Posterior cingulate gyrus (tissue), 11 donors: Measurements from ENCODE around the gene UQCR11.

ENCODE experiments used
- DNase-seq, 10 donors: peaks; one replicate each; pipeline versions ENCODE4 v3.0.0 to v3.0.0-alpha.2; 2020 to 2021; ENCODE audit warnings: mixed read lengths in 3 of 10
- intact Hi-C: fragments of 100-400 bp; cut with DNase I; formaldehyde crosslinking; loops from one replicate; pipeline ENCODE4 v1.15.1; 2023

UQCR11 gene

DNA sequence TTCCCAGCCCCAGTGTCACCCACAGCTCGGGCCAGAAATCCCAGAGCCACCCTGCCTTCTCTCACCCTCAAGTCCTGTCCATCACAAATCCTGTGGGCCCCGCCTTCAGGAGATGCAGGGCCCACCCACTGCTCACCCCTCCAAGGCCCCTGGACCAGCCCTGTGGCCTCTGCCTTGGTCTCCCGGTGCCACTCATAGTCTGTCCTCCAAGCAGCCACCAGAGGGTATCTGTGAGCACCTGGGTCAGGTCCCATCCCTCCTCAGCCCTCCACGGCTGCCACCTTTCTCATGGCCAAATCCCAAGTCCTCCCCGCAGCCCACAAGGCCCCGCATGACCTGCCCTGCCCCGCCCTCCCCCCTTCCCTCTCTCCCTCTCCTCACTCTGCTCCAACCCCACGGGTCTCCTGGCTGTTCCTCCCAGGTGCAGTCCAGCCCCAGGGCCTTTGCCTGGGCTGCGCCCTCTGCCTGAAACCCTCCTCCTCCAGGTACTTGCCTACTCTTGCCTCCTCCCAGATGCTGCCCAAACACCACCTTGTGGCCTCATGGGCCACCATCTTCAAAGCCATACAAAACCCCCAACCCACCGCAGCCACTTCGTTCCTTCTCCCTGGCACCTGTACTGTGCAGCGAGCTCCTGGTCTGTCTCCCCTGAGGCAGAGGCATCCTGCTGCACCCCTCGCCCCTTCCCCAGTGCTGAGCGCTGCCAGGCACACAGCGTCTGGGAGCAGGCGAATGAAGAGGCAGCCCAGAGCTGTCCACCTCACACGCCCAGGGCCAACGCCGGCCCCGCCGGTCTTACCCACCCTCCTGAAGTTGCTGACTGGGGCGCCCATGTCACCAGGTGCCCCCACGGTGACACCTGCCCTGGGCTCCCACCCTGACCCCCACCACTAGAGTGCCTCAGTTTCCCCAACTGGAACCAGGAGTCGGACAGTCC lies 13.2 kb upstream of the UQCR11 start:
- DNase-seq = peak in 1 of 10 donors; percentile 16
- intact Hi-C loops = no loop called here

GRCh38 chr19:1616875-1617274 lies 11.6 kb upstream of the UQCR11 start:
- intact Hi-C loops = no loop called here
- no peak for DNase-seq

DNA sequence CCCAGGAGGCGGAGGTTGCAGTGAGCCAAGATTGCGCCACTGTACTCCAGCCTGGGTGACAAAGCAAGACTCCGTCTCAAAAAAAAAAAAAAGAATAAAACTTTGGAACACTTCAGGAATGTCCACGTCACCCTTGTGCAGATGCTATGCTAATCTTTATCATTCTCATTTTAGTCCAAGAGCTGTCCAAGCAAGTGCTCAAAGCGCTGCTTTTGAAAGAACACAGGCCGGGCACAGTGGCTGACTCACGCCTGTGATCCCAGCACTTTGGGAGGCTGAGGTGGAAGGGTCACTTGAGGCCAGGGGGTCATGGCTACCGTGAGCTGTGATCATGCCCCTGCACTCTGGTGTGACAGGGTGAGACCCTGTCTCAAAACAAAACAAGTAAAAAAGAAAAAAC lies 11.1 kb upstream of the UQCR11 start:
- DNase-seq = no peak
- intact Hi-C loops = no loop called here

DNA sequence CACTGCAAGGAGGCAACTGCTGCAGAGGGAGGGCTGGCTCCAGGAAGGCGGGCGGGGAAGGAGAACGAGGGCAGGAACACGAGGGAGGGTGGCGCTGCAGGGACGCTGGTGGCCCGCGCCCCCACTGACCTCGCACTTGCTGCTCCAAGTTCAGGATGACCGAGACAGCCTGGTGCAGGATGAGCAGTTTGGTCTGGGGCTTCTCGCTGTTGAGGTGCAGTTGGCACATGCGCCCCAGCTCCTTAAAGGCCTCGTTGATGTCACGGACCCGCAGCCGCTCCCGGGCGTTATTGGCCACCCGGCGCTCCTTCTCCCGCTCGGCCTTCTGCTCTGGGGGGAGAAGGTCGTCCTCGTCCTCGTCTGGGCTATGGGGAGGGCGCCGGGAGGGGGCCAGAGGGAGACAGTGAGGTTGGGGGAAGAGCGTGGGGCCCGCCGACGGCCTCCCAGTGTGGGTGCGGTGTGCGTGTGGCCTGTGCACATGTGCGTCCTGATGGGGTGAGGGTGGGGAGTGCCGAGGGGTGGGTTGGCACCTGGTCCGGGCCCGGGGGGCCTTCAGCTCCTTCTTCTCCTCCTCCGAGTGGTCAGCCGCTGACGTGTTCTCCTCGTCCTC lies 10.0 kb upstream of the UQCR11 start:
- DNase-seq = no peak
- intact Hi-C loops = no loop called here

DNA sequence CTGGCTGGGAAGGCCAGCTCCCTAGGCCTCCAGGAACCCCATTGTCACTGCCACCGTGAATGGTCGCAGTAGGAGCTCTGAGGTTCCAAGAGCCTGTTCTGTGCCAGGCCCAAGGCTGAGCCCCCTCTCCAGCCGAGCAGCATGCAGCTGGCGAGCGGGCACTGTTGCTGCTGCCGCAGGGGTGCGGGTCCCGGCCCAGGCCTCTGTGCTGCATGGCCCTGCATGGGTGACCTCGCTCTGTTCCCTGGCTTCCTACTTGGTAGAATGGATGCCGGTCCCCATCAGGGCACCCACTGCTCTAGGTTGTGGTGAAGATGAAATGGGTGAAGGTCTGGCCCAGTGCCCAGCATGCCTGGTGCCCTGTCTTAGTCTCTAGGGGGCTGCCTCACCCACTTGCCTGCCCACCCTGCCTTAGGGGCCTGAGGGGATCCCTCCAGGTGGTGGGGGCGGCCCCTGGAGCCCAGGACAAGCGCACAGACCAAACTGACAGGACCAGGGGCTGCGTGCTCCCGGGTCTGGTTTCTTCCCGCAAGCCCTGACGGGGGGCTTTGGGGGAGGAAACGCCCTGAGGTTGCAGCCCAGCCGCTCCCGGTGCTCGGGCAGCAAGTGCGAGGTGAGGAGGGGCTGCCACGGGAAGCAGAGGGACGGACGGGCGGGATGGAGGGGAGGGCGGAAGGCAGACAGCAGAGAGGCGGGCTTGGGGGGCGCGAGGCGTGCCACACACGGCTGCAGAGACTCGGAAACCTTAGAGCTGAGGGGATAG lies 8.7 kb upstream of the UQCR11 start:
- intact Hi-C loops = no loop called here
- DNase-seq = no peak

DNA sequence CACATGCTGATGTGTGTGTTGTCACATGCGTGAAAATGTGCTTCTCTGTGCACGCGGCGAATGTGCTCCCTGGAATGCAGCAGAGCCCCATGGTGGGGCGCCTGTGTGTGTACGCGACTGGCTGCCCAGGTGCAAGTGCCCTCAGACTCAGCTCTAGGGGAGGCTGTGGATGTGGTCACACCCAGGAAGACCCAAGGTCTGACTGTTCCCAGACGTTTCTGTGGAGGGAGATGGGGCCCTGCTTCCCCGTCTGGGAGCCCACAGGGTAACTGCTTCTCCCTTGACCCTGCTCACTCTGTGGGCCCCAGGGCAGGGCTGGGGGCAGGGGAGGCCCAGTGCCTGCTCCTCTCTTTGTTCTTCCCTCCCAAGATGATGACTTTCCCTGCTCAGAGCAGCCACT lies 7.9 kb upstream of the UQCR11 start:
- DNase-seq = no peak
- intact Hi-C loops = no loop called here

DNA sequence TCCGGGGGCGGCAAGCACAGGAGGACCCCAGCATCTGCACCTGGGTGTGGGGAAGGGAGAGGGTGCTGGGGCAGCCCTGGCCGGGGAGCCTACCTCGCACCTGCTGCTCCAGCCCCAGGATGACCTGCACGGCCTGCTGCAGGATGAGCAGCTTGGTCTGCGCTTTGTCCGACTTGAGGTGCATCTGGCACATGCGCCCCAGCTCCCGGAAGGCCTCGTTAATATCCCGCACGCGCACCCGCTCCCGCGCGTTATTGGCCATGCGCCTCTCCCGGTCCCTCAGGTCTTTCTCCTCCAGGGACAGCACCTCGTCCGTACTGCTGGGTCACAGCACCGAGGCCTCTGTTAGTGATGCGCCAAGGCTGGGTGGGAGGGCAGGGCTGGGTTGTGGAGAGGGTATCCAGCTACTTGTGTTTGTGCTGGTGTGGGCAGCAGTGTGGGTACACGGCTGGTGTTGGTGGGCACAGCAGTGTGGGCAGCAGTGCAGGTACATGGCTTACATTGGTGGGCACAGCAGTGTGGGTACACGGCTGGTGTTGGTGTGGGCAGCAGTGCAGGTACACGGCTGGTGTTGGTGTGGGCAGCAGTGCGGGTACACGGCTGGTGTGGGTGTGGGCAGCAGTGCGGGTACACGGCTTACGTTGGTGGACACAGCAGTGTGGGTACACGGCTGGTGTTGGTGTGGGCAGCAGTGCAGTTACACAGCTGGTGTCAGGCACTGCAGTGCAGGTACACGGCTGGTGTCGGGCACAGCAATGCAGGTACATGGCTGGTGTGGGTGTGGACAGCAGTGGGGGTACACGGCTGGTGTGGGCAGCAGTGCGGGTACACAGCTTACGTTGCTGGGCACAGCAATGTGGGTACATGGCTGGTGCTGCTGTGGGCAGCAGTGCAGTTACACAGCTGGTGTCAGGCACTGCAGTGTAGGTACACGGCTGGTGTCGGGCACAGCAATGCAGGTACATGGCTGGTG lies 7.1 kb upstream of the UQCR11 start:
- intact Hi-C loops = no loop called here
- DNase-seq = no peak

GRCh38 chr19:1611353-1611752 lies 6.1 kb upstream of the UQCR11 start:
- intact Hi-C loops = no loop called here
- no peak for DNase-seq

GRCh38 chr19:1610579-1610978 lies 5.3 kb upstream of the UQCR11 start:
- intact Hi-C loops = no loop called here
- no peak for DNase-seq

DNA sequence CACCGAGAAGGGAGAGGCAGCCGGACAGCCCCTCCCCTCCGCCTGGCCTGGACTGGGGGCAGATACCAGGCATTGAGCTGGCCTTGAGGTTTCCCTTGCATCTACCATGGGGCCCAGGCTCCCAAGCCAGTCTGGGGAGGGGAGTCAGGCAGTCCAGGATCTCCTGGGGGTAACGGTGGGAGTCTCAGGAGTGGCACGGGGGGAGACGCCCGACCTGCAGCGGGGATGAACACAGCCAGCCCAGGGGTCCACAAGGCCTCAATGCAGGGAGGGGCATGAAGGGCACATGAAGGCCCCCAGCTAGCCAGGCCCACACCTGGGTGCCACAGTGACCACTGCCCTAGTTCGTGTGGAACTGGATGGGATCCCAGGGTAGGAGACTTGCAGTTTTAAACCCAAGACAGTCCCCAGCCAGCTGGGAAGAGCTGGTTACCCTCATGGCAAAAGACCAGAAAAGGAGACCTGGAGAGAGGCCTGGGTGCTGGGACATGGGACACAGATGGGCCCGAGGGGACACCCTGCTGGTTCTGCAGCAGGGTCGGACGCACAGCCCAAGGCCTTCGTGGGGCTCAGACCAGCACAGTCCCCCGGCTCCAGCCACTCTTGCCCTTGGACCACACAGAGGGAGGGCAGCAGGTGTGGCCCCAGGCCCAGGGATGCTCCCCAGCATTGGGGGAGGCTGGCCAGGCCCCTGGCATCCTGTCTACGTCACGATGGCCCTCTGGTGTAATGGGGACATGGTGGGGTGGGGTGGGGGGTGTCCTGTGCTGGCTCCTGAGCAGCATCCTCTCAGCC lies 4.6 kb upstream of the UQCR11 start:
- intact Hi-C loops = loop anchor here (5.0 kb wide), 1 partner anchor 43 kb away; the partner anchor contains the start of gene MEX3D
- DNase-seq = no peak

GRCh38 chr19:1609103-1609396 lies 3.8 kb upstream of the UQCR11 start:
- no peak for DNase-seq
- intact Hi-C loops = loop anchor here (5.0 kb wide), 1 partner anchor 42 kb away; the partner anchor contains the start of gene MEX3D

DNA sequence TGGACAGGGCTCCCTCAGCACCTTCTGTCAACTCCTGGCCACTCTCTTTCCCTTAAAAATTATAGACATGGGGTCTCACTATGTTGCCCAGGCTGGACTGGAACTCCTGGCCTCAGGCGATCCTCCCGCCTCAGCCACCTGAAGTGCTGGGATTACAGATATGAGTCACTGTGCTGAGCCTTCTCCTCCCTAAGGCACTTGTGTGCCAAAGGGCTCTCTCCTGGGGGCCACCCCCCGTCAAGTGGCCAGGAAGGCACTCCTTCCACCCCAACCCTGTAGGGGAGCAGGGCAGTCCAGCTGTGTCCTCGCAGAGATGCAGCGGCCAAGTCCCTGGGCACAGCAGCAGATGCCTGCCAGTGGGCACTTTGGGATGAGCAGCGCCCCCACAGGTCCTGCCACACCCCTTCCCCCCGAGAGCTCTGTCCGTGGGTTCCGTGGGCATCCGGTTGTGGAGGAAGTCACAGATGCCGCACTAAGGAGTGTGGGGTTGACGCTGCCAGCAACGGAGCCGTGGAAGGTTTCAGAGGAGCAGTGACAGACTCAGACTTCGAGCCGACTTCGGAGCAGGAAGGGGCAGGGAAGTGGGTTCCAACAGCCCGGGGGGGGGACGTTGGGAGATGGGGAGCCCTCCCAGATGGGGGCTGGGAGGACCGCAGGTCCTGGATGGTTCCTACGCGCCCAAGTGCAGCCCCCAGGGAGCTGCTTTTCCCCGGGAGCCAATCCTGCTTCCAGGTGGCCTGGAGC lies 3.3 kb upstream of the UQCR11 start:
- DNase-seq = no peak
- intact Hi-C loops = loop anchor here (5.0 kb wide), 1 partner anchor 41 kb away; the partner anchor contains the start of gene MEX3D

GRCh38 chr19:1606138-1606651 lies 933 bp upstream of the UQCR11 start:
- DNase-seq = no peak
- intact Hi-C loops = loop anchor here (5.0 kb wide), 1 partner anchor 39 kb away; the partner anchor contains the start of gene MEX3D

DNA sequence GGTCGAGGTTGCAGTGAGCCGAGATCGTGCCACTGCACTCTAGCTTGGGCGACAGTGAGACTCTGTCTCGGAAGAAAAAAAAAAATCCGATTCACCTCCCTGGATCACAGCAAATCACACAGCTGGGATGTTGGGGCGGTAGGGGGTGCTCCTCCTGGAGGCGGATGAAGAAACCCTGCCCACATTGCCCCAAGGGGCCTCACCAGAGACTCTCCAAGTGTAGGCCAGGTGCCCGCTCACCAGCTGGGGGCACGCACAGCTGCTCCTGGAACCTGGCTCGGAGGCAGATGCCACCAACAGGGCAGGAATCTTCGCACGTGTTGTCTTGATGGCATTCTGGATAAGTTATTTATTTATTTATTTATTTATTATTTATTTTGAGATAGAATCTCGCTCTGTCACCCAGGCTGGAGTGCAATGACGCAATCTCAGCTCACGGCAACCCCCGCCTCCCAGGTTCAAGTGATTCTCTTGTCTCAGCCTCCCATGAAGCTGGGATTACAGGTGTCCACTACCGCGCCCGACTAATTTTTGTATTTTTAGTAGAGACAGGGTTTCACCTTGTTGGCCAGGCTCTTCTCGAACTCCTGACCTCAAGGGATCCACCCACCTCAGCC lies 3.1 kb downstream of the UQCR11 start:
- DNase-seq = no peak
- intact Hi-C loops = no loop called here

DNA sequence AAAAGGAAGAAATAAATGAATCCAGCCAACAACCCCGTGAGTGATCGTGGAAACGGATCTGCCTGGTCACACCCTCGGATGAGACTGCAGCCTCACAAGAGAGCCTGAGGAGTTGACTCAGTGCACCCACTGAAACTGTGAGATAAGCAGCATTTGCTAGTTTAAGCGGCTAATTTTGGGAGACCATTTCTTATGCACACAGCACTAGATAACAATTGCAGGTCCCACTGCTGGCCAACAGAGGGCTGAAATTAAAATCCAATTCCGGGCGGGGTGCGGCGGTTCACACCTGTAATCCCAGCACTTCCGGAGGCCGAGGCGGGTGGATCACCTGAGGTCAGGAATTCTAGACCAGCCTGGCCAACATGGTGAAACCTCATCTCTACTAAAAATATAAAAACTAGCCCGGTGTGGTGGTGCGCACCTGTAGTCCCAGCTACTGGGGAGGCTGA lies 3.6 kb downstream of the UQCR11 start:
- intact Hi-C loops = no loop called here
- no peak for DNase-seq

DNA sequence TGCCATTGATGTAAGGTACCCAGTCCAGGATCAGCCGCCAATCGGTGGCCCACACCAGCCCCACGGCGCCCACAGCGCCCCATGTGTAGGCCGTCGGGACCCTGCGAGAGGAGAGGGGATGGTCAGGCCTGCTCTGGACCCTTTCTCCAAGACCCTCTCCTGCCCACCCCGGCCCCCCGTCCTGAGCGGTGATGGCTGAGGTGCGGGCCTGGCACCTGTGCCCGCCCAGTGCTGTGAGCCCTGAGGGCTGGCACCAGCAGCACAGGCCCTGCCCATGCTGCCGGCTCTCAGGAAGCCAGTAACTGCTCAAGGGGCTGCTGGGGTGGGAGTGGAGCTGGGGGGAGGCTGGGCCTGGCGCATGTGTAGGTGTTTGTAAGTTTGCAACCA lies 5.8 kb downstream of the UQCR11 start:
- intact Hi-C loops = no loop called here
- DNase-seq = peak in 1 of 10 donors; percentile 70

DNA sequence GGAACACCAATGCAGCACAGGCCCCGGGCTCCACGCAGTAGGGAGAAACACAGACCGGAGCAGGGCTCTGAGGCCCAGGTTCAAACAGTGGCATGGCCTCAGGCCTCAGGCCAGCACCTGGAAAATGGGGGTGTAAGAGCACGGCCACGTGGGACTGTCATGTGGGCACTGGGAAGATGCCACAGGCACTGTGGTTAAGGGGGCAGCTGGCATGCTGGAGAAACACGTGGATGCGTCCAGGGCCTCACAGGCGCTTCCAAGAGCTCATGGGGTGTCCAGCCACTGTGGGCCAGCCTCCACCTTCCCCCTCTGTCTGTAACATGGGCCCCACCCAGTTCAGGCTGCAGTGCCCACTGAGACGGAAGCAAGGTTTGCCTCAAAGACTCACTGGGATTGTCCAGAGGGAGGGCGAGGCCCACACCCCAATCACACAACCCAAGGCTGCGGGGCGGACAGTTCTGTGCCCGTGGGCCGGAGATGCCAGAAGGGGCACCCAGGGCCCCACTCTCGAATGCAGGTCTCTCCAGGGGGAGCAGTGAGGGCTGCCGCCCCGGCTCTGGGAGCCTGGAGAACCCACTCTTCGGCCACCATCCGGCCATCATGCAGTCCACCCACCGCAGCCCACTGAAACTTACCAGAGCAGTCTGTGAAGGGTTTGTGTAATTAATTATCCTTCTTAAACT lies 6.3 kb downstream of the UQCR11 start:
- intact Hi-C loops = no loop called here

More for the DNA sequence above, 6.3 kb downstream of the UQCR11 start:
- DNase-seq = peak in 1 of 10 donors; percentile 76
